Activated CD8-positive, alpha-beta T cell treated with anti-CD3 and anti-CD28 coated beads for 36 hours (primary cell): ENCODE results near the gene RAPGEF1. TPM values are rescaled to one million over a fixed set of nuclear protein-coding genes. Genes with fewer than 3 reads are reported as not detected.
A peak's percentile ranks its signal among the peaks of the same experiment; 100 is the strongest.

ENCODE experiments used
- ATAC-seq: fragments of 200-7000 bp; cut with Tn5 transposase; one replicate; pipeline ENCODE4 v1.10.0; 2021; ENCODE audit warnings: mild to moderate bottlenecking, moderate library complexity
- CTCF ChIA-PET: fragments of 350-600 bp; sonication (Branson Sonifier 250); formaldehyde crosslinking; loops from one replicate; lab custom pipeline; 2021; ENCODE audit warnings: antibody characterized with exemption; lab: Charles Lee
- POLR2A ChIA-PET: fragments of 350-600 bp; sonication (Branson Sonifier 250); formaldehyde crosslinking; loops from one replicate; lab custom pipeline; 2021; ENCODE audit warnings: antibody characterized with exemption; lab: Charles Lee
- DNase-seq: peaks from one replicate; pipeline ENCODE4 v3.0.0-alpha.2; 2020
- H3K27ac Mint-ChIP-seq: one replicate; pipeline ENCODE4 v1.8.0; 2021; ENCODE audit warnings: mild to moderate bottlenecking, mixed read lengths
- H3K27me3 Mint-ChIP-seq: one replicate; pipeline ENCODE4 v1.8.0; 2021; ENCODE audit warnings: mixed read lengths
- H3K36me3 Mint-ChIP-seq: one replicate; pipeline ENCODE4 v1.8.0; 2021; ENCODE audit warnings: low read depth, mixed read lengths
- H3K4me1 Mint-ChIP-seq: one replicate; pipeline ENCODE4 v1.8.0; 2021; ENCODE audit warnings: low read depth, mixed read lengths
- H3K4me3 Mint-ChIP-seq: one replicate; pipeline ENCODE4 v1.8.0; 2021; ENCODE audit warnings: mild to moderate bottlenecking, moderate library complexity, mixed read lengths
- H3K9me3 Mint-ChIP-seq: one replicate; pipeline ENCODE4 v1.8.0; 2021; ENCODE audit warnings: mixed read lengths
- intact Hi-C: fragments of 100-400 bp; cut with micrococcal nuclease; formaldehyde crosslinking; loops from one replicate; pipeline ENCODE4 v1.10.0; 2022
- total RNA-seq, 2 experiments: library from RNA; stranded (reverse); gene quantifications; one replicate each; pipeline ENCODE4 v1.2.3, GENCODE V29; 2021
- TF ChIP-seq, protein P1 (sequence below): fragments of 200-600 bp; IDR thresholded peaks from one replicate; pipeline ENCODE4 v1.8.0; 2022; ENCODE audit warnings: antibody characterized with exemption, mild to moderate bottlenecking

The RAPGEF1 gene
- total RNA-seq, 2 experiments from 2014 or later: 84.5 to 85.2 TPM

DNA sequence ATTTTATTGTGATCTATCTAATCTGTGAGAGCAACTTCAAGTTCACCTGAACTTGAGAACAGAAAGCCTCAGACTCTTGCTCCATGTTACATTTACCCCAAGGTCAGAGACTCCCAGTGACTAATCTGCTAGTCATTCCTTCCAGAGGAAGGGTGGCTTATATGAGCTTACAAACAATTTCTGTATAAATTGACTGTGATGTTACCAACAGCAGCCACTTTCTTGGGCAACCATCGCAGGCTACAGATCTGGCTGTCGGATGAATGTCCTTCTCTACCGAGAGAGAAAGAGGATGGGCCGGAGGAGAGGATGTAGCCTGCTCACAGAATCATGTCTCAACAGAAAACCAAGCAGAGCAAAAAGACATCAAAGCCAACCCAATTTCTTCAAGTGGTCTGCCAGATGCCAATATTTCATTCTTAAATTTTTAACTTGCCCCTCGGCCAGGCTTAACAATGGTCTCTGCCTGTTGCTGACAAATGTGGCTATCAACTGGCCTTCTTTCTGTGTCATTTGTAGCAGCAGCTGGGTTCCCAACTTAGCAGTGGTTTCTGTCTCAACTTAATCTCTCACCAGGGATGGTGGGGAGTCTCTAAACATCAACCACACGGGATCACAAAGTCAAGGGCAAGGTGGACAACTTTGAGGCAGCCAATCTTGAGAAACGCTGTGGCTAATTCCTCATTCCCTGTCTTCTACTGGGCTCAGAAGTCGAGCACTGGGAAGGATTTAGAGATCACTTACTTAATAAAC, 81.3 kb downstream of the RAPGEF1 start:
- H3K36me3 Mint-ChIP-seq: peaks cover 18% of the 10 kb centered on the region
- intact Hi-C loops: loop anchor here (5.0 kb wide), 1 partner anchor 74 kb away; no protein-coding TSS in a partner anchor
- no peaks in the 10 kb centered on the region for H3K27me3 Mint-ChIP-seq
- peak; percentile 54 for ATAC-seq
- H3K27ac Mint-ChIP-seq: peak overlapping the region; percentile 93
- peaks cover 81% of the 10 kb centered on the region for H3K4me1 Mint-ChIP-seq
- peak; percentile 64 for DNase-seq
- H3K4me3 Mint-ChIP-seq: peak overlapping the region; percentile 20
- TF ChIP-seq, protein P1, sequence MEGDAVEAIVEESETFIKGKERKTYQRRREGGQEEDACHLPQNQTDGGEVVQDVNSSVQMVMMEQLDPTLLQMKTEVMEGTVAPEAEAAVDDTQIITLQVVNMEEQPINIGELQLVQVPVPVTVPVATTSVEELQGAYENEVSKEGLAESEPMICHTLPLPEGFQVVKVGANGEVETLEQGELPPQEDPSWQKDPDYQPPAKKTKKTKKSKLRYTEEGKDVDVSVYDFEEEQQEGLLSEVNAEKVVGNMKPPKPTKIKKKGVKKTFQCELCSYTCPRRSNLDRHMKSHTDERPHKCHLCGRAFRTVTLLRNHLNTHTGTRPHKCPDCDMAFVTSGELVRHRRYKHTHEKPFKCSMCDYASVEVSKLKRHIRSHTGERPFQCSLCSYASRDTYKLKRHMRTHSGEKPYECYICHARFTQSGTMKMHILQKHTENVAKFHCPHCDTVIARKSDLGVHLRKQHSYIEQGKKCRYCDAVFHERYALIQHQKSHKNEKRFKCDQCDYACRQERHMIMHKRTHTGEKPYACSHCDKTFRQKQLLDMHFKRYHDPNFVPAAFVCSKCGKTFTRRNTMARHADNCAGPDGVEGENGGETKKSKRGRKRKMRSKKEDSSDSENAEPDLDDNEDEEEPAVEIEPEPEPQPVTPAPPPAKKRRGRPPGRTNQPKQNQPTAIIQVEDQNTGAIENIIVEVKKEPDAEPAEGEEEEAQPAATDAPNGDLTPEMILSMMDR: no peak
- H3K9me3 Mint-ChIP-seq: no peaks in the 10 kb centered on the region
- ChIA-PET POLR2A (interaction anchor here (0.7 to 1.5 kb wide), 6 partner anchors 8 to 481 kb away, joined by 3 to 5 read pairs (median 4); no protein-coding TSS in a partner anchor), CTCF (interaction anchor here (0.9 to 2.7 kb wide), 4 partner anchors 13 to 82 kb away, joined by 3 to 8 read pairs (median 4); no protein-coding TSS in a partner anchor)

DNA sequence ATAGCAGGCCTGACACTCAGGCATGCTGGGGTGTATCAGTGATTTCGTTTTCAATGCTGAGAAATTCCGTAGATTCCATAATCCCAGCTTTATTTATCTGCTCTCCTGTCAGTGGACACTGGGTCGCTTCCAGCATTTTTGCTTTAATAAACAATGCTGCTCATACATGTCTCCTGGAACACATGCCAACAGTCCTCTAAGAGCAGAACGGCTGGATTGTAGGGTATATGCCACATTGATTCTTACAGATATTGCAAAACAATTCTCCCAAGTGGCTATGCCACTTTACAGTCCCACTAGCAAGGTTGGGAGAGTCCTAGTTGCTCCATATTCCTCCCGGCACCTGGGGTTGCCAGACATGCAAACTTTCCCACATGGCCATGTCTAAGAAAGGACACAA, 81.9 kb downstream of the RAPGEF1 start:
- DNase-seq: no peak
- ATAC-seq: no peak
- no peaks in the 10 kb centered on the region for H3K27me3 Mint-ChIP-seq
- TF ChIP-seq, protein P1: no peak
- H3K4me1 Mint-ChIP-seq: peaks cover 82% of the 10 kb centered on the region
- H3K27ac Mint-ChIP-seq: peak overlapping the region; percentile 93
- POLR2A ChIA-PET: interaction anchor here (0.9 to 1.5 kb wide), 3 partner anchors 9 to 71 kb away, joined by 3 to 4 read pairs (median 4); no protein-coding TSS in a partner anchor
- H3K36me3 Mint-ChIP-seq: peaks cover 15% of the 10 kb centered on the region
- H3K4me3 Mint-ChIP-seq: no peak overlapping the region
- intact Hi-C loops: loop anchor here (5.0 kb wide), 1 partner anchor 74 kb away; no protein-coding TSS in a partner anchor
- CTCF ChIA-PET: no interaction called here
- no peaks in the 10 kb centered on the region for H3K9me3 Mint-ChIP-seq

DNA sequence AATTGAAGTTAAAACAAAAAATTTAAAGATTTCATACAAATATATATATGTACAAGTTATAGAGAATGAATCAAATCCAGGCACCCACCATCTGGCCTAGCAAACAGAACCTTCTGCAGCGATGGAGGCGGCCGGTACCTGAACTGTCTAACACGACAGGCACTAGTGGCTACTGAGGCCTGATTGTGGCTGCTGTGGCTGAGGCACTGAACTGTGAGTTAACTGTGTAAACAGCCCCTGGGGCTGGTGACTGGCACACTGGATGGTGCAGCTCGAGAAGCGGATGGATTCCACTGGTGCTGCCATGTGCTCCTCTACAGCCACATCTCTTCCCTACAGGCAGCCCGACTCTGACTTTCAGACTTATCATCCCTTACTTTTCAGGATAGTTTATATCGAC, 82.4 kb downstream of the RAPGEF1 start:
- ChIA-PET POLR2A (interaction anchor here (1.5 kb wide), 2 partner anchors 11 to 71 kb away, joined by 4 to 11 read pairs; no protein-coding TSS in a partner anchor), CTCF (interaction anchor here (1.6 kb wide), 1 partner anchor 83 kb away, joined by 4 read pairs; the partner anchor contains the start of gene RAPGEF1)
- DNase-seq (peak; percentile 48), ATAC-seq (no peak)
- intact Hi-C loops: loop anchor here (5.0 kb wide), 1 partner anchor 75 kb away; no protein-coding TSS in a partner anchor
- Mint-ChIP-seq H3K4me3 (no peak overlapping the region), H3K4me1 (peaks cover 82% of the 10 kb centered on the region), H3K27ac (peak overlapping the region; percentile 93), H3K27me3 (no peaks in the 10 kb centered on the region), H3K9me3 (no peaks in the 10 kb centered on the region), H3K36me3 (peaks cover 11% of the 10 kb centered on the region)
- TF ChIP-seq, protein P1: no peak

DNA sequence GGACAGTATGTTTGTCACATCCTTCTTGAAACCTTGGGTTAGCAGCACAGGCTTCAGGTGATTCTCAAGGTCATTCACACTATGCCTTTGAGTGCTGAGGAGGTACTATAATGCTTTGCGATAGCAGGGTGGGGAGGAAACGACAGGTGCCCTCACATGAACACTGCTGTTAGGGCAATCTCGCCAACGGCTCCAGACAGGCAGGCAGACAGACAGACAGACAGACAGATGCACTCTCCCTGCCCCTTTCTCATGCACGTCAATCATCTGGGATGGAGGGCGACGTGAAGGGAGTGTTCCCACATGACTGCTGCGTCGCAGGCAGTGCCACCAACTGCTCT, 82.9 kb downstream of the RAPGEF1 start:
- H3K27me3 Mint-ChIP-seq: no peaks in the 10 kb centered on the region
- H3K4me1 Mint-ChIP-seq: peaks cover 81% of the 10 kb centered on the region
- DNase-seq (peak; percentile 38), ATAC-seq (peak; percentile 53)
- peak overlapping the region; percentile 37 for H3K4me3 Mint-ChIP-seq
- ChIA-PET CTCF (interaction anchor here (0.6 to 1.6 kb wide), 3 partner anchors 21 to 110 kb away, joined by 3 to 4 read pairs (median 3); partner anchors contain the start of gene RAPGEF1), POLR2A (interaction anchor here (0.9 to 1.5 kb wide), 5 partner anchors 12 to 79 kb away, joined by 3 to 11 read pairs (median 4); no protein-coding TSS in a partner anchor)
- H3K9me3 Mint-ChIP-seq: no peaks in the 10 kb centered on the region
- peak overlapping the region; percentile 94 for H3K27ac Mint-ChIP-seq
- intact Hi-C loops: loop anchor here (5.0 kb wide), 1 partner anchor 75 kb away; no protein-coding TSS in a partner anchor
- H3K36me3 Mint-ChIP-seq: peaks cover 8% of the 10 kb centered on the region
- TF ChIP-seq, protein P1: no peak
